Measurements from ENCODE around the gene SLC29A4. TPM values are rescaled to one million over a fixed set of nuclear protein-coding genes. Genes with fewer than 3 reads are reported as not detected.

Gene SLC29A4
- total RNA-seq, 1 experiment from 2014 or later = 38.9 TPM

DNA sequence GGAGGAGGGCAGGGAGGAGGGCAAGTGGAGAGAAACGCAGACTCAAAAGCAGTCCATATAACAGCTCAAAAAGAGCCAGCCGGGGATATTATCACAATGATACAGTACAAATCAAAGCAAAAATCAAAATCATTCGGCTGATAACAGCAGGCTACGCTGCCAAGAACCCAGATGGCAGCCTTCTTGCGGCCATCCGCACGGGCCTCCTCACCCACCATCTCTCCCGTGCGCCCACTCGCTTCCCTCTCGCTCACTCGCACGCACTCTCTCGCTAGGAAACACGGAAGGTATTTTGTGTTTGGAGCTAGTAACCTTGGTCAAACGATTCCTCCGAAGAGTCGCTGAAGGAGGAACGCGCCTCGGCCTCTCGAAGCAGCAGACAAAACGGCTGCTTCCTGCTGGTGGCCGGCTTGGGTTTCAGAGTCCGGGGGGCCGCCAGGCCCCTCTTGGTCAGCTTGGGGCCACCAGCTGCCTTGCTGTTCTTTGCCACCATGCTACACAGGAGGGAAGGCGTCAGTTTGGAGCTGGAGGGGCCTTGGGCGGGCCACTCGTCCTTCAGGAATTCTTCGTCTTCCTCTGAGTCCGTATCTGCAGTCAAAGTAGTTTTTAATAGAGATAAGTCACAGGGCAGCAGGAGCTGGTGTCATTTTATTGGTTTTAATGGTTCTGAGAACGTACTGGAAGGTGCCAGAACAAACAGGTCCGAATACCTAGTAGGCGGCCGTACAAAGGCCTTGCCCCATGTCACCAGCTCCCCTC, 68.9 kb downstream of the SLC29A4 start:
- H3K36me3 ChIP-seq (ENCODE audit: control insufficient read depth, insufficient read depth, low read length) = peaks cover 5% of the 10 kb centered on the region
- ChIA-PET POLR2A (interaction anchor here (0.6 kb wide), 1 partner anchor 74 kb away, joined by 3 read pairs; no protein-coding TSS in a partner anchor), CTCF (interaction anchor here (0.6 kb wide), 1 partner anchor 244 kb away, joined by 3 read pairs; no protein-coding TSS in a partner anchor)
- no peak for DNase-seq (ENCODE audit: low read depth, low spot score)
- 0 out of 2 replicates have a peak, but pooled peaks cover 5% of the 10 kb centered on the region for H3K4me1 ChIP-seq (ENCODE audit: control insufficient read depth, insufficient read depth, low read length)
- intact Hi-C loops (cut with micrococcal nuclease; ENCODE audit: unreplicated experiment) = no loop called here
- ATAC-seq = peak; percentile 8; the same call in 1 of the 2 replicates
- in situ Hi-C loops (cut with HindIII; ENCODE audit: low pct_unique_long_range_greater_than_20kb, low sequenced_read_pairs) = no loop called here
- H3K4me3 ChIP-seq (ENCODE audit: low read depth in 2 of 2, low read length in 2 of 2) = no peak overlapping the region
- no peaks in the 10 kb centered on the region for H3K9me3 ChIP-seq (ENCODE audit: control insufficient read depth, insufficient read depth, low read depth, low read length)
- no peak overlapping the region for H3K27ac ChIP-seq (ENCODE audit: low read length)
- no TSS peak for BruUV-seq (replicated peaks)
- H3K27me3 ChIP-seq (ENCODE audit: control insufficient read depth, insufficient read depth, low read length) = no peaks in the 10 kb centered on the region
- TF ChIP-seq, protein P1, sequence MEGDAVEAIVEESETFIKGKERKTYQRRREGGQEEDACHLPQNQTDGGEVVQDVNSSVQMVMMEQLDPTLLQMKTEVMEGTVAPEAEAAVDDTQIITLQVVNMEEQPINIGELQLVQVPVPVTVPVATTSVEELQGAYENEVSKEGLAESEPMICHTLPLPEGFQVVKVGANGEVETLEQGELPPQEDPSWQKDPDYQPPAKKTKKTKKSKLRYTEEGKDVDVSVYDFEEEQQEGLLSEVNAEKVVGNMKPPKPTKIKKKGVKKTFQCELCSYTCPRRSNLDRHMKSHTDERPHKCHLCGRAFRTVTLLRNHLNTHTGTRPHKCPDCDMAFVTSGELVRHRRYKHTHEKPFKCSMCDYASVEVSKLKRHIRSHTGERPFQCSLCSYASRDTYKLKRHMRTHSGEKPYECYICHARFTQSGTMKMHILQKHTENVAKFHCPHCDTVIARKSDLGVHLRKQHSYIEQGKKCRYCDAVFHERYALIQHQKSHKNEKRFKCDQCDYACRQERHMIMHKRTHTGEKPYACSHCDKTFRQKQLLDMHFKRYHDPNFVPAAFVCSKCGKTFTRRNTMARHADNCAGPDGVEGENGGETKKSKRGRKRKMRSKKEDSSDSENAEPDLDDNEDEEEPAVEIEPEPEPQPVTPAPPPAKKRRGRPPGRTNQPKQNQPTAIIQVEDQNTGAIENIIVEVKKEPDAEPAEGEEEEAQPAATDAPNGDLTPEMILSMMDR (IDR thresholded peaks at IDR 0.05) = no peak
- TF ChIP-seq SIN3A (IDR thresholded peaks at IDR 0.05; ENCODE audit: borderline replicate concordance, insufficient read depth, low read depth, low read length) (no peak), POLR2AphosphoS5 (IDR thresholded peaks at IDR 0.05; ENCODE audit: low read depth, low read length) (no peak), TCF7L2 (IDR thresholded peaks at IDR 0.05; ENCODE audit: low read depth, low read length) (no peak)
- TF ChIP-seq, protein P2, sequence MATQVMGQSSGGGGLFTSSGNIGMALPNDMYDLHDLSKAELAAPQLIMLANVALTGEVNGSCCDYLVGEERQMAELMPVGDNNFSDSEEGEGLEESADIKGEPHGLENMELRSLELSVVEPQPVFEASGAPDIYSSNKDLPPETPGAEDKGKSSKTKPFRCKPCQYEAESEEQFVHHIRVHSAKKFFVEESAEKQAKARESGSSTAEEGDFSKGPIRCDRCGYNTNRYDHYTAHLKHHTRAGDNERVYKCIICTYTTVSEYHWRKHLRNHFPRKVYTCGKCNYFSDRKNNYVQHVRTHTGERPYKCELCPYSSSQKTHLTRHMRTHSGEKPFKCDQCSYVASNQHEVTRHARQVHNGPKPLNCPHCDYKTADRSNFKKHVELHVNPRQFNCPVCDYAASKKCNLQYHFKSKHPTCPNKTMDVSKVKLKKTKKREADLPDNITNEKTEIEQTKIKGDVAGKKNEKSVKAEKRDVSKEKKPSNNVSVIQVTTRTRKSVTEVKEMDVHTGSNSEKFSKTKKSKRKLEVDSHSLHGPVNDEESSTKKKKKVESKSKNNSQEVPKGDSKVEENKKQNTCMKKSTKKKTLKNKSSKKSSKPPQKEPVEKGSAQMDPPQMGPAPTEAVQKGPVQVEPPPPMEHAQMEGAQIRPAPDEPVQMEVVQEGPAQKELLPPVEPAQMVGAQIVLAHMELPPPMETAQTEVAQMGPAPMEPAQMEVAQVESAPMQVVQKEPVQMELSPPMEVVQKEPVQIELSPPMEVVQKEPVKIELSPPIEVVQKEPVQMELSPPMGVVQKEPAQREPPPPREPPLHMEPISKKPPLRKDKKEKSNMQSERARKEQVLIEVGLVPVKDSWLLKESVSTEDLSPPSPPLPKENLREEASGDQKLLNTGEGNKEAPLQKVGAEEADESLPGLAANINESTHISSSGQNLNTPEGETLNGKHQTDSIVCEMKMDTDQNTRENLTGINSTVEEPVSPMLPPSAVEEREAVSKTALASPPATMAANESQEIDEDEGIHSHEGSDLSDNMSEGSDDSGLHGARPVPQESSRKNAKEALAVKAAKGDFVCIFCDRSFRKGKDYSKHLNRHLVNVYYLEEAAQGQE (IDR thresholded peaks at IDR 0.05; ENCODE audit: insufficient read depth in 1 of 2, low read depth in 2 of 2, low read length in 1 of 2) = no peak

DNA sequence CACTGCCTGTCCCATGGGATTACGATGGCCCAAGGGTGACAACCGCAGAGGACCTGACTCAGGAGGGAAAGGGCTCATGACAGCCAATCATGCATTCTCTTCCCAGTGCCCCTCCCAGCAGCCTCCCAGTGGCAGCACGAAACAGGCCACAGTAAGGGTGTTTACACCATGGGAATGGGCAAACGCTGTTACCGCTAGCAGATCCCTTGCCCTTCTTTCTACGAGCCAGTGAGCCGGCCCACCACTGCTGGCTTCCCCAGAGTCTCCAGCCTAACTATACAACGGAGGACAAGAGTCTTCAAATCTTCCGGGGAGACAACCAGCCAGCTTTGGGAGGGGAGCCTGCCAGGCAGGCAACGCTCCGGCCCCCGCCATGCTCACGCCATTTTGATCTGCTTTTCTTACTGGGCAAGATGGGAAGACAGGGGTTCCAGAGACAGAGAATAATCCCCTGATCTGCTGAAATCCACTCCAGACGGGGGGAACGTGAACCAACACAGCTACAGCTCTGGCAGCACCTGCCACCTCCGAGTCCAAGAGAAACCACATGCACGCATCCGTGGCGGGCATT, 69.8 kb downstream of the SLC29A4 start:
- Histone ChIP-seq H3K36me3 (ENCODE audit: control insufficient read depth, insufficient read depth, low read length) (peaks cover 6% of the 10 kb centered on the region), H3K27me3 (ENCODE audit: control insufficient read depth, insufficient read depth, low read length) (no peaks in the 10 kb centered on the region), H3K4me3 (ENCODE audit: low read depth in 2 of 2, low read length in 2 of 2) (no peak overlapping the region), H3K9me3 (ENCODE audit: control insufficient read depth, insufficient read depth, low read depth, low read length) (no peaks in the 10 kb centered on the region), H3K4me1 (ENCODE audit: control insufficient read depth, insufficient read depth, low read length) (0 out of 2 replicates have a peak, but pooled peaks cover 5% of the 10 kb centered on the region), H3K27ac (ENCODE audit: low read length) (no peak overlapping the region)
- intact Hi-C loops (cut with micrococcal nuclease; ENCODE audit: unreplicated experiment) (no loop called here), in situ Hi-C loops (cut with HindIII; ENCODE audit: low pct_unique_long_range_greater_than_20kb, low sequenced_read_pairs) (no loop called here)
- BruUV-seq (replicated peaks) = no TSS peak
- no peak for DNase-seq (ENCODE audit: low read depth, low spot score)
- POLR2A ChIA-PET = no interaction called here
- CTCF ChIA-PET = no interaction called here
- TF ChIP-seq, protein P1 (IDR thresholded peaks at IDR 0.05) = no peak
- TF ChIP-seq, protein P2 (IDR thresholded peaks at IDR 0.05; ENCODE audit: insufficient read depth in 1 of 2, low read depth in 2 of 2, low read length in 1 of 2) = no peak
- TF ChIP-seq POLR2AphosphoS5 (IDR thresholded peaks at IDR 0.05; ENCODE audit: low read depth, low read length) = no peak
- no peak for TF ChIP-seq SIN3A (IDR thresholded peaks at IDR 0.05; ENCODE audit: borderline replicate concordance, insufficient read depth, low read depth, low read length)
- no peak for TF ChIP-seq TCF7L2 (IDR thresholded peaks at IDR 0.05; ENCODE audit: low read depth, low read length)
- ATAC-seq = peak; percentile 18; the same call in 1 of the 2 replicates
